H1 (cell line): Measurements from ENCODE around the gene SLC1A4. TPM values are rescaled to one million over a fixed set of nuclear protein-coding genes. Genes with fewer than 3 reads are reported as not detected.

ENCODE experiments used
- CTCF ChIA-PET: fragments of 300-600 bp; sonication (Branson Sonifier 250); formaldehyde crosslinking; loops from one replicate; lab custom pipeline; 2021; ENCODE audit not compliant: partially characterized antibody; lab: Charles Lee
- POLR2A ChIA-PET: fragments of 300-600 bp; sonication (Branson Sonifier 250); formaldehyde crosslinking; loops from one replicate; lab custom pipeline; 2021; ENCODE audit warnings: inconsistent platforms; ENCODE audit not compliant: partially characterized antibody; lab: Charles Lee
- DNase-seq, 2 experiments: peaks; one replicate each; pipeline versions ENCODE4 v3.0.0 to v3.0.0-alpha.2; 2010 to 2022; ENCODE audit warnings: low spot score in 2 of 2, low read depth in 1 of 2, mixed read lengths in 1 of 2
- FAIRE-seq: peaks from 2 replicates; lab custom pipeline; 2011; peaks lifted over from hg19 to GRCh38; lab: Jason Lieb, UNC
- H2AFZ ChIP-seq: 2 replicates; pipeline ENCODE4 v1.8.1; 2012; ENCODE audit warnings: low read length, inconsistent platforms
- H2AK5ac ChIP-seq: 2 replicates; pipeline ENCODE4 v1.6.1; 2013; ENCODE audit warnings: low read depth, low read length
- H2BK120ac ChIP-seq: replicated peaks from 2 replicates; pipeline ENCODE3; 2013; ENCODE audit warnings: low read depth, low read length, inconsistent platforms
- H2BK12ac ChIP-seq: 2 replicates; pipeline ENCODE4 v1.6.1; 2013; ENCODE audit warnings: low read depth, low read length
- H2BK15ac ChIP-seq: 2 replicates; pipeline ENCODE4 v1.6.1; 2013; ENCODE audit warnings: low read length
- H2BK20ac ChIP-seq: 2 replicates; pipeline ENCODE4 v1.6.1; 2013; ENCODE audit warnings: low read length
- H2BK5ac ChIP-seq: 2 replicates; pipeline ENCODE4 v1.6.1; 2013; ENCODE audit warnings: low read depth, low read length
- H3K14ac ChIP-seq: 2 replicates; pipeline ENCODE4 v1.6.1; 2013; ENCODE audit warnings: inconsistent platforms; ENCODE audit not compliant: insufficient read length
- H3K18ac ChIP-seq: 2 replicates; pipeline ENCODE4 v1.6.1; 2013; ENCODE audit warnings: low read length; ENCODE audit errors: extremely low read depth
- H3K23ac ChIP-seq: 2 replicates; pipeline ENCODE4 v1.6.1; 2013; ENCODE audit warnings: inconsistent platforms; ENCODE audit not compliant: insufficient read length
- H3K23me2 ChIP-seq: 2 replicates; pipeline ENCODE4 v1.6.1; 2013; ENCODE audit warnings: low read depth, low read length
- H3K27ac ChIP-seq: 2 replicates; pipeline ENCODE4 v1.6.1; 2011; ENCODE audit warnings: low read depth, low read length, inconsistent platforms
- H3K27me3 ChIP-seq, 4 experiments: replicated peaks in 1 of 4; 1 replicate in 1 of 4; 2 replicates in 3 of 4; pipeline versions ENCODE4 v1.6.1 to v1.8.1; 2011 to 2013; ENCODE audit warnings: low read length in 3 of 4, mild to moderate bottlenecking in 3 of 4, inconsistent platforms in 2 of 4, mixed read lengths in 2 of 4, moderate library complexity in 1 of 4; ENCODE audit not compliant: control insufficient read depth in 3 of 4, insufficient read depth in 3 of 4; ENCODE audit errors: extremely low read depth in 1 of 4
- H3K36me3 ChIP-seq, 4 experiments: 2 replicates each; pipeline versions ENCODE4 v1.6.1 to v1.8.1; 2011 to 2013; ENCODE audit warnings: mild to moderate bottlenecking in 4 of 4, low read length in 3 of 4, moderate library complexity in 2 of 4, control low read depth in 1 of 4, inconsistent platforms in 1 of 4; ENCODE audit not compliant: insufficient read depth in 4 of 4, control insufficient read depth in 2 of 4
- H3K4ac ChIP-seq: replicated peaks from 2 replicates; pipeline ENCODE3; 2013; ENCODE audit warnings: low read length, low read depth, mixed read lengths, inconsistent platforms; ENCODE audit not compliant: insufficient read length
- H3K4me1 ChIP-seq, 4 experiments: replicated peaks in 1 of 4; 1 replicate in 1 of 4; 2 replicates in 3 of 4; pipeline versions ENCODE4 v1.6.1 to v1.8.1; 2011 to 2013; ENCODE audit warnings: low read length in 3 of 4, inconsistent platforms in 2 of 4, mixed read lengths in 1 of 4; ENCODE audit not compliant: insufficient read depth in 4 of 4, control insufficient read depth in 3 of 4
- H3K4me2 ChIP-seq, 2 experiments: 2 replicates each; pipeline versions ENCODE4 v1.6.1 to v1.8.1; 2011 to 2013; ENCODE audit warnings: low read depth in 2 of 2, low read length in 2 of 2, control low read depth in 1 of 2, inconsistent platforms in 1 of 2, mild to moderate bottlenecking in 1 of 2; ENCODE audit not compliant: insufficient read depth in 1 of 2
- H3K4me3 ChIP-seq, 4 experiments: fragments of 200-600, 300-600 bp in 1 of 4; sonication (generic), shearing (Covaris generic), sonication (Bioruptor Twin) in 1 of 4; 2 replicates each; pipeline versions ENCODE4 v1.5.1 to v1.8.1; 2011 to 2016; ENCODE audit warnings: low read length in 4 of 4, low read depth in 3 of 4, control low read depth in 2 of 4, inconsistent platforms in 2 of 4, mild to moderate bottlenecking in 2 of 4, mixed read lengths in 1 of 4, moderate library complexity in 1 of 4; ENCODE audit not compliant: insufficient read depth in 2 of 4; ENCODE audit errors: extremely low read depth in 1 of 4
- H3K56ac ChIP-seq: replicated peaks from 2 replicates; pipeline ENCODE3; 2013; ENCODE audit warnings: low read depth, mild to moderate bottlenecking, mixed read lengths, low read length, inconsistent platforms; ENCODE audit not compliant: insufficient read length
- H3K79me1 ChIP-seq: 2 replicates; pipeline ENCODE4 v1.6.1; 2013; ENCODE audit warnings: low read depth, low read length, control low read depth
- H3K79me2 ChIP-seq, 2 experiments: 2 replicates each; pipeline versions ENCODE4 v1.6.1 to v1.8.1; 2012 to 2013; ENCODE audit warnings: low read length in 2 of 2, mild to moderate bottlenecking in 2 of 2, inconsistent platforms in 1 of 2; ENCODE audit not compliant: insufficient read depth in 2 of 2, control insufficient read depth in 1 of 2
- H3K9ac ChIP-seq, 4 experiments: replicated peaks in 1 of 4; 1 replicate in 1 of 4; 2 replicates in 3 of 4; pipeline versions ENCODE4 v1.6.1 to v1.8.1; 2011 to 2013; ENCODE audit warnings: low read depth in 3 of 4, low read length in 3 of 4, control low read depth in 2 of 4, mild to moderate bottlenecking in 2 of 4, moderate library complexity in 2 of 4, inconsistent platforms in 1 of 4; ENCODE audit errors: extremely low read depth in 1 of 4
- H3K9me3 ChIP-seq, 2 experiments: 2 replicates each; pipeline versions ENCODE4 v1.6.1 to v1.8.1; 2012 to 2013; ENCODE audit warnings: mild to moderate bottlenecking in 2 of 2, moderate library complexity in 2 of 2, control low read depth in 1 of 2, inconsistent platforms in 1 of 2, low read depth in 1 of 2, low read length in 1 of 2, mixed read lengths in 1 of 2; ENCODE audit not compliant: insufficient read depth in 2 of 2
- H4K20me1 ChIP-seq, 2 experiments: replicated peaks in 1 of 2; 2 replicates each; pipeline versions ENCODE3 to v1.8.1; 2011 to 2013; ENCODE audit warnings: inconsistent platforms in 2 of 2, low read length in 2 of 2, mild to moderate bottlenecking in 1 of 2; ENCODE audit not compliant: insufficient read depth in 2 of 2, control insufficient read depth in 1 of 2
- H4K5ac ChIP-seq: 2 replicates; pipeline ENCODE4 v1.6.1; 2013; ENCODE audit warnings: low read length, low read depth, mixed read lengths, inconsistent platforms; ENCODE audit not compliant: insufficient read length
- H4K8ac ChIP-seq: 2 replicates; pipeline ENCODE4 v1.8.0; 2013; ENCODE audit warnings: mild to moderate bottlenecking, moderate library complexity, low read length, inconsistent platforms; ENCODE audit not compliant: insufficient read depth; ENCODE audit errors: extremely low read depth
- H4K91ac ChIP-seq: replicated peaks from 2 replicates; pipeline ENCODE3; 2013; ENCODE audit warnings: low read length, mixed read lengths, inconsistent platforms; ENCODE audit not compliant: insufficient read length
- HDAC2 ChIP-seq, 2 experiments: fragments of 300-600 bp in 1 of 2; sonication (generic) in 1 of 2; IDR thresholded peaks; 2 replicates each; pipeline ENCODE4 v1.6.1; 2011 to 2012; ENCODE audit warnings: low read depth in 2 of 2, low read length in 2 of 2, mild to moderate bottlenecking in 2 of 2, moderate library complexity in 2 of 2, borderline replicate concordance in 1 of 2, inconsistent platforms in 1 of 2
- KDM4A ChIP-seq: IDR thresholded peaks from one replicate; pipeline ENCODE4 v1.7.1; 2012; ENCODE audit warnings: low read depth, mild to moderate bottlenecking, moderate library complexity, low read length, inconsistent platforms; ENCODE audit not compliant: severe bottlenecking
- MAFK ChIP-seq: IDR thresholded peaks from 2 replicates; pipeline ENCODE4 v1.6.1; 2012; ENCODE audit warnings: low read depth, mild to moderate bottlenecking, improper control_type of control experiment, low read length
- RAD21 ChIP-seq, 2 experiments: IDR thresholded peaks in 1 of 2; conservative IDR thresholded peaks in 1 of 2; 2 replicates each; pipeline ENCODE4 v1.6.1; 2011; ENCODE audit warnings: low read depth in 2 of 2, low read length in 2 of 2, improper control_type of control experiment in 1 of 2, inconsistent platforms in 1 of 2, mild to moderate bottlenecking in 1 of 2, moderate library complexity in 1 of 2
- RXRA ChIP-seq: IDR thresholded peaks from 2 replicates; pipeline ENCODE4 v1.6.1; 2011; ENCODE audit warnings: low read depth, mild to moderate bottlenecking, low read length, moderate library complexity; ENCODE audit not compliant: insufficient read depth
- SIN3A ChIP-seq, 2 experiments: IDR thresholded peaks in 1 of 2; conservative IDR thresholded peaks in 1 of 2; 2 replicates each; pipeline ENCODE4 v1.6.1; 2011 to 2012; ENCODE audit warnings: low read length in 2 of 2, improper control_type of control experiment in 1 of 2, low read depth in 1 of 2, mild to moderate bottlenecking in 1 of 2
- TAF1 ChIP-seq: IDR thresholded peaks from 2 replicates; pipeline ENCODE4 v1.6.1; 2011; ENCODE audit warnings: mild to moderate bottlenecking, low read depth, low read length
- WGBS, 2 experiments: shearing (Covaris generic) in 1 of 2; methylation state at CpG; one replicate each; pipeline versions ENCODE4 v1.1.6 to v1.1.7; 2013 to 2015; ENCODE audit warnings: low lambda C conversion rate in 2 of 2, mixed read lengths in 2 of 2, inconsistent platforms in 1 of 2, low coverage in 1 of 2, missing lambda C conversion rate in 1 of 2; ENCODE audit not compliant: insufficient replicate concordance in 2 of 2, insufficient coverage in 1 of 2, insufficient read length in 1 of 2; ENCODE audit errors: extremely low coverage in 1 of 2, missing lambda C conversion rate in 1 of 2; 5-methylcytosine and 5-hydroxymethylcytosine counted together
- polyA plus RNA-seq, 7 experiments: library from polyadenylated mRNA; depleted of rRNA in 3 of 7; stranded (reverse) in 5 of 7; unstranded in 2 of 7; fragments of >200 nt in 5 of 7; fragments of 200-250 nt in 2 of 7; gene quantifications; 1 replicate in 5 of 7; 2 replicates in 1 of 7; 4 replicates in 1 of 7; pipeline versions ENCODE4 v1.2.1 to v1.2.3, GENCODE V29; 2011 to 2013; ENCODE audit warnings: missing spikeins in 2 of 7, mixed read lengths in 2 of 7
- total RNA-seq: library from RNA; stranded (reverse); fragmentation: NEBNext Ultra II Directional; extraction: Animal tissue kit (Norgen Biotek cat#: 25700); gene quantifications from 2 replicates; pipeline ENCODE4 v1.2.1, GENCODE V29; 2021

SLC1A4 gene
- total and polyA plus RNA-seq, 2 of the 8 experiments (the other 6 are each of a cell fraction or from before 2014, with no cell fraction given): 0.44 to 0.86 TPM

DNA sequence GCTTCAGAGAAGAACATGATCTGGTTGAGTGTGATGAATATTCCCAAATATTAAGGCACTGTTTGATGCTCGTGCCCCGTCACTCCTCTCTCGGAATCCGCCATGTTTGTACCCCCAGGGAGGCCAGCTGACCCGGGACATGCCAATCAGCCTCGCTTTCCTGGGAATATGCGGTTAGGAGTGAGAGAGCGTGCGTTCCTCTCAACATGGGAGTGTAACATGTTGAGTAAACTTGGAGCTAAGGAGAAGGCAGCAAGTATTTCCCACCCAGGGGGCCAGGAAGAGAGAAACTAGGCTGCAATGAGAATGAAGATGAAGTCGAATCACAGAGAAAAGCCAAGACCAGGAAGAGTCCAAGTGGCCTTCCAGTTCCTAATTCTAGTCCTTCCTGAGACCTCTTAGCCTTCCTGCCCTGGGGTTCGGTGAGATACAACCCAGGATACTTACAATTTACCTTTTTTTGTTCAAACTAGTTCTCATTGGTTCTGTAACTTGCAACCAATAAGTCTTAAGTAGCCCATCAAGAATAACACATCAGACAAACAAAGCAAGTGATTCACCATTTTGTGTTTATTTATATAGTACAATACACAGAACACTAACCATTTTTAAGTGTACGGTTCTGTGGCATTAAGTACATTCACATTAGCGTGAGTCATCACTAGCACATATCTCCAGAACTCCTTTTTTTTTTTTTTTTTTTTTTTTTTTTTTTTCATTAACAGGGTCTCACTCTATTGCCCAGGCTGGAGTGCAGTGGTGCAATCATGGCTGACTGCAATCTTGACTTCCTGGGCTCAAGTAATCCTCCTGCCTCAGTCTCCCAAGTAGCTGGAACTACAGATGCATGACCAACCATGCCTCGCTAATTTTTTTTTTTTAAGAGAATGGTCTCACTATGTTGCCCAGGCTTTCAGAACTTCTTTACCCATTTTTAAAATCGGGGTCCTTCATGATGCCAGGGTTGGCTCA, 36.4 kb upstream of the SLC1A4 start:
- Histone ChIP-seq H3K4me2 (no peak overlapping the region), H2BK12ac (no peak overlapping the region), H2BK20ac (no peak overlapping the region), H3K9ac (no peak overlapping the region), H3K9me3 (peaks cover 2 to 4% of the 10 kb centered on the region in 2 experiments; a peak in 1 of 4 replicates), H3K18ac (no peak overlapping the region), H3K56ac (no peak overlapping the region), H3K79me2 (no peaks in the 10 kb centered on the region), H3K79me1 (no peaks in the 10 kb centered on the region), H2BK15ac (no peak overlapping the region), H4K5ac (no peak overlapping the region), H3K4ac (no peak overlapping the region), H3K36me3 (no peaks in the 10 kb centered on the region; a peak in 1 of 8 replicates), H2BK120ac (no peak overlapping the region), H2AK5ac (no peak overlapping the region; the same call in 1 of the 2 replicates), H3K23me2 (no peaks in the 10 kb centered on the region), H2BK5ac (no peak overlapping the region), H3K27me3 (no peaks in the 10 kb centered on the region), H4K91ac (no peak overlapping the region), H3K27ac (no peak overlapping the region), H4K8ac (no peak overlapping the region), H2AFZ (no peak overlapping the region), H3K23ac (no peak overlapping the region), H4K20me1 (no peaks in the 10 kb centered on the region), H3K4me3 (no peak overlapping the region), H3K4me1 (peaks cover 0 to 6% (median 0%) of the 10 kb centered on the region in 4 experiments; a peak in 1 of 7 replicates), H3K14ac (no peak overlapping the region)
- FAIRE-seq: no peak
- ChIA-PET POLR2A (no interaction called here), CTCF (interaction anchor here (0.8 to 1.4 kb wide), 6 partner anchors 10 to 67 kb away, joined by 3 to 6 read pairs (median 4); no protein-coding TSS in a partner anchor)
- no peak for DNase-seq
- 96% methylated on average over 15 of the region's 15 CpGs; no CpG with 5 or more reads in 1 of the 2 experiments for WGBS, 2 experiments
- TF ChIP-seq MAFK (no peak), HDAC2 (IDR thresholded peaks at IDR 0.05; ENCODE audit: borderline replicate concordance in 1 of 2, low read depth in 2 of 2, low read length in 2 of 2) (no peak), SIN3A (conservative IDR thresholded peaks at IDR 0.05 in 1 of 2, IDR thresholded peaks at IDR 0.05 in 1 of 2; ENCODE audit: low read depth in 1 of 2, low read length in 2 of 2) (no peak), KDM4A (no peak), RXRA (no peak), TAF1 (no peak), RAD21 (IDR thresholded peaks at IDR 0.05 in 1 of 2, conservative IDR thresholded peaks at IDR 0.05 in 1 of 2; ENCODE audit: low read depth in 2 of 2, low read length in 2 of 2) (no peak)
